DND-41 (cell line): ENCODE data around the gene KIAA0040.

Source experiments
- CTCF ChIP-seq: IDR thresholded peaks from 2 replicates; pipeline ENCODE4 v1.5.1; 2012; ENCODE audit warnings: borderline replicate concordance, low read length, moderate library complexity, mild to moderate bottlenecking; ENCODE audit not compliant: poor library complexity, severe bottlenecking; ENCODE audit errors: extremely low read depth
- EZH2 ChIP-seq: IDR thresholded peaks from 3 replicates; pipeline ENCODE4 v1.6.1; 2012; ENCODE audit warnings: borderline replicate concordance, low read depth, mild to moderate bottlenecking, moderate library complexity, low read length, inconsistent platforms; ENCODE audit not compliant: severe bottlenecking

- TF ChIP-seq EZH2 (no peak), CTCF (no peak)
Observed at GRCh38 chr1:175195281-175195680, 2.7 kb upstream of the KIAA0040 start.
